PC-3 (cell line): ENCODE data around the gene MMRN2. TPM values are rescaled to one million over a fixed set of nuclear protein-coding genes. Genes with fewer than 3 reads are reported as not detected.

Experiments
- ATAC-seq: fragments of 200-7000 bp; cut with Tn5 transposase; 2 replicates; pipeline ENCODE4 v1.9.1; 2020; ENCODE audit warnings: mild to moderate bottlenecking, moderate library complexity
- BruUV-seq: library from RNA; stranded (reverse); fragments of 400-500 nt; replicated peaks from 2 replicates; lab custom pipeline; 2021; lab: Mats Ljungman, UMichigan
- CTCF ChIA-PET: fragments of 300-600 bp; sonication (Branson Sonifier 250); formaldehyde crosslinking; loops from one replicate; lab custom pipeline; 2022; ENCODE audit warnings: antibody characterized with exemption; lab: Charles Lee
- POLR2A ChIA-PET: fragments of 300-600 bp; sonication (Branson Sonifier 250); formaldehyde crosslinking; loops from one replicate; lab custom pipeline; 2022; ENCODE audit warnings: antibody characterized with exemption; ENCODE audit not compliant: unreplicated experiment; lab: Charles Lee
- DNase-seq: peaks from one replicate; pipeline ENCODE4 v3.0.0-alpha.2; 2015
- H2AFZ ChIP-seq: fragments of 300-600 bp; sonication (generic); 2 replicates; pipeline ENCODE4 v1.6.0; 2016; ENCODE audit warnings: antibody characterized with exemption, low read length
- H3F3A ChIP-seq: fragments of 300-600 bp; sonication (generic); one replicate; pipeline ENCODE4 v1.6.0; 2017; ENCODE audit warnings: antibody characterized with exemption, low read length, control low read depth, mild to moderate bottlenecking; ENCODE audit not compliant: unreplicated experiment
- H3K27ac ChIP-seq: fragments of 300-600 bp; sonication (generic); 2 replicates; pipeline ENCODE4 v1.5.1; 2016; ENCODE audit warnings: mild to moderate bottlenecking, low read length
- H3K27me3 ChIP-seq: fragments of 300-600 bp; sonication (generic); 2 replicates; pipeline ENCODE4 v1.6.1; 2016; ENCODE audit warnings: low read length, mixed read lengths
- H3K36me3 ChIP-seq: fragments of 300-600 bp; sonication (generic); 2 replicates; pipeline ENCODE4 v1.6.1; 2016; ENCODE audit warnings: low read depth, mixed run types, low read length, mixed read lengths
- H3K4me1 ChIP-seq: fragments of 300-600 bp; sonication (generic); 2 replicates; pipeline ENCODE4 v1.5.1; 2016; ENCODE audit warnings: low read length; ENCODE audit not compliant: insufficient read depth
- H3K4me2 ChIP-seq: fragments of 300-600 bp; sonication (generic); 2 replicates; pipeline ENCODE4 v1.6.0; 2016; ENCODE audit warnings: low read length
- H3K4me3 ChIP-seq: fragments of 300-600 bp; sonication (generic); 2 replicates; pipeline ENCODE4 v1.5.1; 2016; ENCODE audit warnings: mild to moderate bottlenecking, low read length, mixed read lengths
- H3K79me2 ChIP-seq: fragments of 300-600 bp; sonication (generic); 2 replicates; pipeline ENCODE4 v1.6.1; 2017; ENCODE audit warnings: low read length, mixed read lengths
- H3K9ac ChIP-seq: fragments of 300-600 bp; sonication (generic); 2 replicates; pipeline ENCODE4 v1.6.0; 2016; ENCODE audit warnings: mild to moderate bottlenecking, low read length
- H3K9me2 ChIP-seq: fragments of 300-600 bp; sonication (generic); replicated peaks from 2 replicates; pipeline ENCODE4 v1.6.1; 2016; ENCODE audit warnings: mixed run types, low read length, mixed read lengths
- H3K9me3 ChIP-seq: fragments of 300-600 bp; sonication (generic); 2 replicates; pipeline ENCODE4 v1.6.1; 2016; ENCODE audit warnings: low read length, mixed read lengths
- H4K20me1 ChIP-seq: fragments of 300-600 bp; sonication (generic); 2 replicates; pipeline ENCODE4 v1.6.1; 2016; ENCODE audit warnings: low read length, mixed read lengths
- EZH2 ChIP-seq: fragments of 300-600 bp; sonication (generic); IDR thresholded peaks from one replicate; pipeline ENCODE4 v1.6.1; 2017; ENCODE audit warnings: antibody characterized with exemption, mild to moderate bottlenecking, low read length; ENCODE audit not compliant: unreplicated experiment
- EZH2phosphoT487 ChIP-seq: fragments of 300-600 bp; sonication (generic); IDR thresholded peaks from 2 replicates; pipeline ENCODE4 v1.6.1; 2018; ENCODE audit warnings: mild to moderate bottlenecking, antibody characterized with exemption, low read length, borderline replicate concordance
- intact Hi-C: fragments of 100-400 bp; cut with micrococcal nuclease; formaldehyde crosslinking; loops from 2 replicates; pipeline ENCODE4 v1.9.0; 2023
- total RNA-seq: library from RNA; depleted of rRNA; stranded (reverse); fragments of >200 nt; gene quantifications from 2 replicates; pipeline ENCODE4 v1.2.3, GENCODE V29; 2014
- TF ChIP-seq, protein P1 (sequence below): fragments of 300-600 bp; sonication (generic); conservative IDR thresholded peaks from 2 replicates; pipeline ENCODE4 v1.5.1; 2017; ENCODE audit warnings: antibody characterized with exemption, low read depth, mild to moderate bottlenecking, low read length

Gene MMRN2
- total RNA-seq, 1 experiment from 2014 or later: 1.9 TPM

DNA sequence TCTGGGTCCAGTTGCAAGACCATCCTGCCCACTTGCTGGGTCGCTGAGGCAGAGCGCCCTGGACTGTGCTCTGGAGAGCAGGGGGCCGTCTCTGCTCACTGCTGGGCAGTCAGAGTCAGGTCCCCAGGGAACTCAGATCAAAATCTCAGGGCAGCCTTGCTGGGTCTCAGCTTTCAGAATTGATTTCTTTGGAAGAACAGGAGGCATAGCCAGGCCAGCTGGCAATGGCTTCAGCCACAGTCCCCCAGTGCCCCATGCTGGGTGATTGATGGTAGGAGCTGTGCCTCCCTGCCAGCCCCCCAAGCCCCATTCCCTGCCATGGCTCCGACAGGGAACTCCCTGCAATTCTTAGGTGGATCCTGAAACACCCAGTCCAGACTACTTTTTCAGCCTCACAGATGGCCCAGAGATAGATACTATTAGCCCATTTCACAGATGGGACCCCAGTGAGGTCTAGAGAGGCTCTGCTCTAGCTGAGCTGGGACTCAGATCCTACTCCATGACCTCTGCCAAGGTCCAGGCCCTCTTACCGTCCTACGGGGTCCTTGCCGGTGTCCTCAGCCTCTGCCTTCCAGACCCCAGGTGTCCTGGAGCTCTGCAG lies 467 bp downstream of the MMRN2 start:
- no peak overlapping the region for H3K4me2 ChIP-seq
- TF ChIP-seq, protein P1, sequence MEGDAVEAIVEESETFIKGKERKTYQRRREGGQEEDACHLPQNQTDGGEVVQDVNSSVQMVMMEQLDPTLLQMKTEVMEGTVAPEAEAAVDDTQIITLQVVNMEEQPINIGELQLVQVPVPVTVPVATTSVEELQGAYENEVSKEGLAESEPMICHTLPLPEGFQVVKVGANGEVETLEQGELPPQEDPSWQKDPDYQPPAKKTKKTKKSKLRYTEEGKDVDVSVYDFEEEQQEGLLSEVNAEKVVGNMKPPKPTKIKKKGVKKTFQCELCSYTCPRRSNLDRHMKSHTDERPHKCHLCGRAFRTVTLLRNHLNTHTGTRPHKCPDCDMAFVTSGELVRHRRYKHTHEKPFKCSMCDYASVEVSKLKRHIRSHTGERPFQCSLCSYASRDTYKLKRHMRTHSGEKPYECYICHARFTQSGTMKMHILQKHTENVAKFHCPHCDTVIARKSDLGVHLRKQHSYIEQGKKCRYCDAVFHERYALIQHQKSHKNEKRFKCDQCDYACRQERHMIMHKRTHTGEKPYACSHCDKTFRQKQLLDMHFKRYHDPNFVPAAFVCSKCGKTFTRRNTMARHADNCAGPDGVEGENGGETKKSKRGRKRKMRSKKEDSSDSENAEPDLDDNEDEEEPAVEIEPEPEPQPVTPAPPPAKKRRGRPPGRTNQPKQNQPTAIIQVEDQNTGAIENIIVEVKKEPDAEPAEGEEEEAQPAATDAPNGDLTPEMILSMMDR: no peak
- TF ChIP-seq EZH2 (no peak), EZH2phosphoT487 (no peak)
- no peak overlapping the region for H3K9ac ChIP-seq
- H3K9me3 ChIP-seq: no peaks in the 10 kb centered on the region
- BruUV-seq: no TSS peak
- H3K4me1 ChIP-seq: peaks cover 33% of the 10 kb centered on the region
- H3K79me2 ChIP-seq: no peaks in the 10 kb centered on the region
- ATAC-seq: no peak
- no peaks in the 10 kb centered on the region for H3K27me3 ChIP-seq
- H3F3A ChIP-seq: no peaks in the 10 kb centered on the region
- H3K27ac ChIP-seq: no peak overlapping the region
- no peak overlapping the region for H2AFZ ChIP-seq
- ChIA-PET CTCF (no interaction called here), POLR2A (no interaction called here)
- no peaks in the 10 kb centered on the region for H3K9me2 ChIP-seq
- DNase-seq: no peak
- no peaks in the 10 kb centered on the region for H3K36me3 ChIP-seq
- H3K4me3 ChIP-seq: no peak overlapping the region
- intact Hi-C loops: no loop called here
- H4K20me1 ChIP-seq: no peaks in the 10 kb centered on the region

DNA sequence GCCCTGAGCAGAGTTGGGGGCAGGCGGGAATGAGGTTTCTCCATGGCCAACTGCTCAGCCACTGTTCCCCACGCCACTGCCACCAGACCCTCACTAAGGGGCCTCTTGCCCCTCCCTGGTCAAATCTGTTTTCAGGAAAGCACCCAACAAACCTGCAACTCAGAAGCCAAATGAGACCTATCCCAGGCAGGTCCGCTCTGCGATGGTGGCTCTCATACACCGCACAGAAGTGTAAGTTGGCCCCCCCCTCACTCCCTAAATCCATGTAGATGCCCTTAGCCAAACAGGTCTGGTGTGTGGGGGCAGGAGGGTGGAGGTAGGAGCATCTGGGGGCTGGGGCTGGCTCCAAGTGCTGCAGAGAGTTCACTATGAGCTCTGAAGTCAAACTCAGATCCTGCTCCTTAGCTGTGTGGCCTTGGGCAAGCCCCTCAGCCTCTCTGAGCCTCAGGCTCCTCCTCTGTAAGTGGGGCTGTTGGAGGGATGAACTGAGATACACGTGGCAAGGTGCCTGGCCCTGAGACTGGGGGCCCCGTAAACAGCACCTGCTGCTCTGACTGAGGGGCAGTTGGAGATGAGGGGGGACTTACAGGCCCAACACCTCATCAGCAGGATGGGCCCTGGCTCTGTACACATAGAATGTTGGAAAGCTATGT lies 1.1 kb downstream of the MMRN2 start:
- Histone ChIP-seq H3K36me3 (no peaks in the 10 kb centered on the region), H3K4me2 (no peak overlapping the region), H3K9ac (no peak overlapping the region), H3K79me2 (no peaks in the 10 kb centered on the region), H3K9me3 (no peaks in the 10 kb centered on the region), H3K27me3 (no peaks in the 10 kb centered on the region), H3K4me1 (peaks cover 28% of the 10 kb centered on the region), H3F3A (no peaks in the 10 kb centered on the region), H4K20me1 (no peaks in the 10 kb centered on the region), H3K4me3 (no peak overlapping the region), H2AFZ (no peak overlapping the region), H3K27ac (no peak overlapping the region), H3K9me2 (no peaks in the 10 kb centered on the region)
- BruUV-seq: no TSS peak
- POLR2A ChIA-PET: no interaction called here
- CTCF ChIA-PET: no interaction called here
- ATAC-seq: no peak
- intact Hi-C loops: no loop called here
- TF ChIP-seq EZH2: no peak
- TF ChIP-seq EZH2phosphoT487: no peak
- TF ChIP-seq, protein P1: no peak
- no peak for DNase-seq

DNA sequence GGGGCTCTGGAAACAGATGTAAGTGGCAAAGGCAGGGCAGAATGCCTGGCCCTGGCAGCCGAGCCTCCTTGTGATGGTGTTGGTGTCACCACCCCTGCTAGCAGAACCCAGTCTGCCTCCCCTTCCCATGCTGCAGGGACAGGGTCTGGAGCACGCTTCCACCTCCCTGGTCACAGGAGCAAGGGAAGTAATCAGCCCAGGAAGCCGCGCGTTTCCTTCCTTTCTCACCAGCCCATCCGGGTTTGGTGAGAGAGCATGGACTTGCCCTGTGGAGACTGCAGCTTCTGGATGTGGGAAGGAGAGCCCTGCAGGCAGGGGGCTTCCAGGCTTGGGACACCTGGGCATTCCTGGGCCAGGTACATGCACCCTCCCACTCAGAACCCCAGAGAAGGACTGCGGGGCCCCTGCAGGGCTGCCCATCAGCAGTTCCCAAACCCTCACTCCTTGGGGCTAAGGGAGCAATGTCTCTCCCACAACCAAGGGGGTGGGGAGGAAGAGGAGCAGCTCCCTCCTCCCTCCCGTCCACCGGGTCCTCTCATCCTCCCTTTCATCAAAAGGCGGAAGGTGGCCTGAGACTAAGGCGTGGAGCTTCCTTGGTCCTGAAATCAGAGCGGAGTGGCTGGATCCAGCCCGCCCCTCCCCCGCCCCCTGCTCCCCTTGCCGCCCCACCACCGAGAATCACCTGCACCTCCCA lies 1.8 kb downstream of the MMRN2 start:
- no TSS peak for BruUV-seq
- DNase-seq: no peak
- no peak overlapping the region for H3K9ac ChIP-seq
- H3K27ac ChIP-seq: no peak overlapping the region
- H3K9me2 ChIP-seq: no peaks in the 10 kb centered on the region
- H3K79me2 ChIP-seq: no peaks in the 10 kb centered on the region
- CTCF ChIA-PET: no interaction called here
- no peak overlapping the region for H2AFZ ChIP-seq
- no peaks in the 10 kb centered on the region for H3F3A ChIP-seq
- H3K36me3 ChIP-seq: no peaks in the 10 kb centered on the region
- POLR2A ChIA-PET: no interaction called here
- no peak overlapping the region for H3K4me2 ChIP-seq
- H3K9me3 ChIP-seq: no peaks in the 10 kb centered on the region
- intact Hi-C loops: no loop called here
- H3K4me3 ChIP-seq: no peak overlapping the region
- H3K27me3 ChIP-seq: no peaks in the 10 kb centered on the region
- TF ChIP-seq, protein P1: no peak
- no peak for TF ChIP-seq EZH2
- TF ChIP-seq EZH2phosphoT487: no peak
- peaks cover 21% of the 10 kb centered on the region for H3K4me1 ChIP-seq
- no peak for ATAC-seq
- no peaks in the 10 kb centered on the region for H4K20me1 ChIP-seq
